Measurements from ENCODE around the gene GRK3.
A peak's percentile ranks its signal among the peaks of the same experiment; 100 is the strongest.

Gene GRK3

DNA sequence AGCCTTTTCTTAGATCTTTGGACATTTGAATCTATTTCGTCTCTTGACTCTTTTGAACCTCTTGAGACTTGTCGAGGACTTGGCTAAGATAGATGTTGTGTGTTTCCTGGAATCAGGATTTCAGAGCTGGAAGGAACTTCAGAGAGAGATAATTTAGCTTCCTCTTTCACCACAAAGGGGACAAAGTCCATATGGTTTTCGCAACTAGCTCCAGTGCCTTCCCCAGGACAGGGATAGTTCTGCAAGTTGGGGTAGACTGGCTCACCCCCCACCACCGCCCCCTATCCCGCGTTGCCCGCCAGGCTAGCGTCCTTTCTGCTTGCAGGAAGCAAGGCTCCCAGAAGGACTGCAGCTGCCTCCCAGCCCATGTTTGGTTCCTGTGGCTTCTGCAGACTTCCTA lies 101.8 kb downstream of the GRK3 start:
- no peak overlapping the region for H3K27ac ChIP-seq (replicated peaks)
- no peak overlapping the region for H3K4me3 ChIP-seq (replicated peaks; ENCODE audit: insufficient read depth, low read length)
- no peak for TF ChIP-seq GABPA (IDR thresholded peaks at IDR 0.05; ENCODE audit: low read depth)
- TF ChIP-seq, protein P1, sequence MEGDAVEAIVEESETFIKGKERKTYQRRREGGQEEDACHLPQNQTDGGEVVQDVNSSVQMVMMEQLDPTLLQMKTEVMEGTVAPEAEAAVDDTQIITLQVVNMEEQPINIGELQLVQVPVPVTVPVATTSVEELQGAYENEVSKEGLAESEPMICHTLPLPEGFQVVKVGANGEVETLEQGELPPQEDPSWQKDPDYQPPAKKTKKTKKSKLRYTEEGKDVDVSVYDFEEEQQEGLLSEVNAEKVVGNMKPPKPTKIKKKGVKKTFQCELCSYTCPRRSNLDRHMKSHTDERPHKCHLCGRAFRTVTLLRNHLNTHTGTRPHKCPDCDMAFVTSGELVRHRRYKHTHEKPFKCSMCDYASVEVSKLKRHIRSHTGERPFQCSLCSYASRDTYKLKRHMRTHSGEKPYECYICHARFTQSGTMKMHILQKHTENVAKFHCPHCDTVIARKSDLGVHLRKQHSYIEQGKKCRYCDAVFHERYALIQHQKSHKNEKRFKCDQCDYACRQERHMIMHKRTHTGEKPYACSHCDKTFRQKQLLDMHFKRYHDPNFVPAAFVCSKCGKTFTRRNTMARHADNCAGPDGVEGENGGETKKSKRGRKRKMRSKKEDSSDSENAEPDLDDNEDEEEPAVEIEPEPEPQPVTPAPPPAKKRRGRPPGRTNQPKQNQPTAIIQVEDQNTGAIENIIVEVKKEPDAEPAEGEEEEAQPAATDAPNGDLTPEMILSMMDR (IDR thresholded peaks at IDR 0.05; ENCODE audit: insufficient read depth, low read length): no peak
- TF ChIP-seq POLR2AphosphoS5 (IDR thresholded peaks at IDR 0.05; ENCODE audit: low read depth): no peak
- no peak for TF ChIP-seq SPI1 (IDR thresholded peaks at IDR 0.05; ENCODE audit: borderline replicate concordance, low read depth)
- TF ChIP-seq, protein P2, sequence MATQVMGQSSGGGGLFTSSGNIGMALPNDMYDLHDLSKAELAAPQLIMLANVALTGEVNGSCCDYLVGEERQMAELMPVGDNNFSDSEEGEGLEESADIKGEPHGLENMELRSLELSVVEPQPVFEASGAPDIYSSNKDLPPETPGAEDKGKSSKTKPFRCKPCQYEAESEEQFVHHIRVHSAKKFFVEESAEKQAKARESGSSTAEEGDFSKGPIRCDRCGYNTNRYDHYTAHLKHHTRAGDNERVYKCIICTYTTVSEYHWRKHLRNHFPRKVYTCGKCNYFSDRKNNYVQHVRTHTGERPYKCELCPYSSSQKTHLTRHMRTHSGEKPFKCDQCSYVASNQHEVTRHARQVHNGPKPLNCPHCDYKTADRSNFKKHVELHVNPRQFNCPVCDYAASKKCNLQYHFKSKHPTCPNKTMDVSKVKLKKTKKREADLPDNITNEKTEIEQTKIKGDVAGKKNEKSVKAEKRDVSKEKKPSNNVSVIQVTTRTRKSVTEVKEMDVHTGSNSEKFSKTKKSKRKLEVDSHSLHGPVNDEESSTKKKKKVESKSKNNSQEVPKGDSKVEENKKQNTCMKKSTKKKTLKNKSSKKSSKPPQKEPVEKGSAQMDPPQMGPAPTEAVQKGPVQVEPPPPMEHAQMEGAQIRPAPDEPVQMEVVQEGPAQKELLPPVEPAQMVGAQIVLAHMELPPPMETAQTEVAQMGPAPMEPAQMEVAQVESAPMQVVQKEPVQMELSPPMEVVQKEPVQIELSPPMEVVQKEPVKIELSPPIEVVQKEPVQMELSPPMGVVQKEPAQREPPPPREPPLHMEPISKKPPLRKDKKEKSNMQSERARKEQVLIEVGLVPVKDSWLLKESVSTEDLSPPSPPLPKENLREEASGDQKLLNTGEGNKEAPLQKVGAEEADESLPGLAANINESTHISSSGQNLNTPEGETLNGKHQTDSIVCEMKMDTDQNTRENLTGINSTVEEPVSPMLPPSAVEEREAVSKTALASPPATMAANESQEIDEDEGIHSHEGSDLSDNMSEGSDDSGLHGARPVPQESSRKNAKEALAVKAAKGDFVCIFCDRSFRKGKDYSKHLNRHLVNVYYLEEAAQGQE (IDR thresholded peaks at IDR 0.05; ENCODE audit: insufficient replicate concordance, low read depth): no peak
- H3K27me3 ChIP-seq (ENCODE audit: insufficient read depth, poor library complexity, severe bottlenecking): no peaks in the 10 kb centered on the region
- peak; percentile 12 to 38 for DNase-seq (ENCODE audit: low read depth in 1 of 2, low spot score in 1 of 2)

DNA sequence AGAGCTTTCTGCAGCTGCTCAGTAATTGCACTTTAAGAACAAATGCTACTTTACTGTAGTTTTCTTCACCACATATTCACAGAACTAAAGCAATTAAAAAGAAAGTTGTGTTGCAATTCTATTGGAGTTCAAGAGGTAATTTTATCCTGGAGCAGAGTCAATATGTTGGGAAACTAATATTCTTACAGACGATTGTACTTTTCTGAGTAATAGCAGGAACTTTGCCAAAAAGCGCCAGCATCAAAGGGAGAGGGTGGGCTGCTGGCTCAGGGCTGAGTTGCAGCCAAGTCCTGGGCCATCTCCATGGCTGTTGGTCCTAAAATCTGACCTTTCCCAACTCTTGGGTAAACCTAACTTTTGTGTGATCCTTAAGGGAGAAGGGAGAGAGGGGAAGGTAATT lies 104.0 kb downstream of the GRK3 start:
- Histone ChIP-seq H3K27me3 (ENCODE audit: insufficient read depth, poor library complexity, severe bottlenecking) (no peaks in the 10 kb centered on the region), H3K4me3 (replicated peaks; ENCODE audit: insufficient read depth, low read length) (no peak overlapping the region), H3K27ac (replicated peaks) (no peak overlapping the region)
- no peak for TF ChIP-seq GABPA (IDR thresholded peaks at IDR 0.05; ENCODE audit: low read depth)
- TF ChIP-seq, protein P2 (IDR thresholded peaks at IDR 0.05; ENCODE audit: insufficient replicate concordance, low read depth): no peak
- TF ChIP-seq, protein P1 (IDR thresholded peaks at IDR 0.05; ENCODE audit: insufficient read depth, low read length): no peak
- TF ChIP-seq POLR2AphosphoS5 (IDR thresholded peaks at IDR 0.05; ENCODE audit: low read depth): no peak
- no peak for TF ChIP-seq SPI1 (IDR thresholded peaks at IDR 0.05; ENCODE audit: borderline replicate concordance, low read depth)
- no peak for DNase-seq (ENCODE audit: low read depth in 1 of 2, low spot score in 1 of 2)

DNA sequence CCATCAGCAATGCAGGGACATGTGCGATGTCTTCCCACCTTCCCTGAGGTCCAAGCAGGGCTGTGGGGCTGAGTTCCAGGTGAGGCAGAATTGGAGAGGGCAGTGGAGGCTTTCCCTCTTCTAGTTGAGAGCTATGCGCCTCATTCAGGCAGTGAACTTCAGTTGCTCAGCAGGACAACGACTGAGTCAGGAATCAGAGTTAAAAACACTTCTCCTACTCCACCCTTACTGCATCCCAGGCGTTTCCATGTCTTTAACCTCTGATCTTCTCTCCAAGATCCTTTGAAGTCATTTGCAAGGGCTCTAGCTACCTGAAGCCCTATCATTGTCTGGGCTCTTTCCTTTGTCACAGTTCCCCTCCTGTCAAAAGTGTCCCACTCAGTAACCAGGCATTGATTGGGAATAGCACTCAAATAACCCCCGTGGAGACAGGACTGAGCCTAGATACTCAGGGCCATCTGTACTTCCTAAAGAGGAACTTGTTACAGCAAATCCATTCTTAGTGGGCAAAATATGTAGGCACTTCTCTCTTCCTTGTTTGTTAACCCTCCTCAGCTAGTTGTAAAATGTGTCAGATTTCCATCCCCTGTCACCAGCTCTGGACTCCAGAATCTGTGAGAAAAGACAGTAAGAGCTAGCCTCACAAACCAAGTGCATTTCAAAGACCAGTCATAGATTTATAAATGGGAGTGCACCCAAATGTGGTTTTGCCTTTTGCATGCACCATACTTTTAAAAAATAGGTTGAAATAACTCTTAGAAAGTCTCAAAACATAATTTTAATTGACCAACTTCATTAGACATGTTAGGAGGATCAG lies 105.0 kb downstream of the GRK3 start:
- no peaks in the 10 kb centered on the region for H3K27me3 ChIP-seq (ENCODE audit: insufficient read depth, poor library complexity, severe bottlenecking)
- TF ChIP-seq POLR2AphosphoS5 (IDR thresholded peaks at IDR 0.05; ENCODE audit: low read depth) (no peak), SPI1 (IDR thresholded peaks at IDR 0.05; ENCODE audit: borderline replicate concordance, low read depth) (peak; percentile 24; the same call in 1 of the 2 replicates), GABPA (IDR thresholded peaks at IDR 0.05; ENCODE audit: low read depth) (no peak)
- TF ChIP-seq, protein P2 (IDR thresholded peaks at IDR 0.05; ENCODE audit: insufficient replicate concordance, low read depth): no peak
- peak in 1 of 2 experiments; percentile 20 for DNase-seq (ENCODE audit: low read depth in 1 of 2, low spot score in 1 of 2)
- no peak overlapping the region for H3K27ac ChIP-seq (replicated peaks)
- H3K4me3 ChIP-seq (replicated peaks; ENCODE audit: insufficient read depth, low read length): no peak overlapping the region
